Measurements from ENCODE around the gene WDR90.

Gene WDR90

DNA sequence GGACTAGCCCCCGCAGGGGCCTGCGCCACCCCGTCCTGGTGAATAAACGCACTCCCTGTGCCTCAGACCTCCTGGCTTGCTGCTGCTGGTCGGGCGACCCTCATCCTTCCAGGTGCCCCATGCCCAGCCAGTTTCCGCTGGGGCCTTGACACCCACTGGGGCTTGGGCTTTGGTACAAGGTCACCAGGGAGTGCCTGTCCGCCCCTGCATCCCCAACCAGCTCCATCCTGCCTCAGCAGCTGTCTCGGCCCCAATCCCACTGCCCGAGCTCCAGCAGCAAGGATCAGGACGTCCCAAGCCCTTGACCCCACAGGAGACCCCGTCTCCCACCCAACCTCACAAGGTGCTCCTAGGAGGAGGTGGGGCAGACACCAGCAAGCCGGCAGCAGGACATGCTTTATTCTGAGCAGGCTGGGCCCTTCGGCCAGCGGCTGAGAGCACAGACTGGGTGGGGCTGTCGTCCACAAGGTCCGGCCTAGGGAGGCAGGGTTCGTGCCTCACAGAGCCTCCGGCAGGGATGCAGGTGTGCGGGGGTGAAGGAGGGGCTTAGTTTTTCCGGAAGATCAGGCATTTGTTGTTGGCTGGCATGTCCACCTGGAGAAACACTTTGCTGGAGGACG is 15.0 kb upstream of the WDR90 start:
- H3K9me3 ChIP-seq (ENCODE audit: control insufficient read depth, insufficient read depth, low read length), result no peaks in the 10 kb centered on the region
- peaks cover 29% of the 10 kb centered on the region for H3K4me1 ChIP-seq (ENCODE audit: control insufficient read depth, low read length)
- no peaks in the 10 kb centered on the region for H4K20me1 ChIP-seq (ENCODE audit: control insufficient read depth, insufficient read depth, low read depth, low read length)
- H3F3A ChIP-seq (ENCODE audit: control insufficient read depth, insufficient read depth), result peaks cover 6% of the 10 kb centered on the region
- no peak overlapping the region for H3K27ac ChIP-seq (ENCODE audit: low read depth, low read length)
- peaks cover 29% of the 10 kb centered on the region for H3K36me3 ChIP-seq (ENCODE audit: control insufficient read depth, low read length)
- H3K79me2 ChIP-seq (ENCODE audit: control insufficient read depth, low read length), result peaks cover 19% of the 10 kb centered on the region
- no peak for TF ChIP-seq EZH2phosphoT487 (IDR thresholded peaks at IDR 0.05; ENCODE audit: borderline replicate concordance, low read length)
- TF ChIP-seq, protein P1, sequence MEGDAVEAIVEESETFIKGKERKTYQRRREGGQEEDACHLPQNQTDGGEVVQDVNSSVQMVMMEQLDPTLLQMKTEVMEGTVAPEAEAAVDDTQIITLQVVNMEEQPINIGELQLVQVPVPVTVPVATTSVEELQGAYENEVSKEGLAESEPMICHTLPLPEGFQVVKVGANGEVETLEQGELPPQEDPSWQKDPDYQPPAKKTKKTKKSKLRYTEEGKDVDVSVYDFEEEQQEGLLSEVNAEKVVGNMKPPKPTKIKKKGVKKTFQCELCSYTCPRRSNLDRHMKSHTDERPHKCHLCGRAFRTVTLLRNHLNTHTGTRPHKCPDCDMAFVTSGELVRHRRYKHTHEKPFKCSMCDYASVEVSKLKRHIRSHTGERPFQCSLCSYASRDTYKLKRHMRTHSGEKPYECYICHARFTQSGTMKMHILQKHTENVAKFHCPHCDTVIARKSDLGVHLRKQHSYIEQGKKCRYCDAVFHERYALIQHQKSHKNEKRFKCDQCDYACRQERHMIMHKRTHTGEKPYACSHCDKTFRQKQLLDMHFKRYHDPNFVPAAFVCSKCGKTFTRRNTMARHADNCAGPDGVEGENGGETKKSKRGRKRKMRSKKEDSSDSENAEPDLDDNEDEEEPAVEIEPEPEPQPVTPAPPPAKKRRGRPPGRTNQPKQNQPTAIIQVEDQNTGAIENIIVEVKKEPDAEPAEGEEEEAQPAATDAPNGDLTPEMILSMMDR (IDR thresholded peaks at IDR 0.05; ENCODE audit: low read depth, low read length, poor library complexity, severe bottlenecking), result no peak
- no peaks in the 10 kb centered on the region for H3K9me2 ChIP-seq (replicated peaks; ENCODE audit: control insufficient read depth, low read length)
- H3K4me3 ChIP-seq (ENCODE audit: low read length), result no peak overlapping the region
- H3K4me2 ChIP-seq (ENCODE audit: low read length), result no peak overlapping the region
- no peaks in the 10 kb centered on the region for H3K27me3 ChIP-seq (ENCODE audit: control insufficient read depth, low read length)

DNA sequence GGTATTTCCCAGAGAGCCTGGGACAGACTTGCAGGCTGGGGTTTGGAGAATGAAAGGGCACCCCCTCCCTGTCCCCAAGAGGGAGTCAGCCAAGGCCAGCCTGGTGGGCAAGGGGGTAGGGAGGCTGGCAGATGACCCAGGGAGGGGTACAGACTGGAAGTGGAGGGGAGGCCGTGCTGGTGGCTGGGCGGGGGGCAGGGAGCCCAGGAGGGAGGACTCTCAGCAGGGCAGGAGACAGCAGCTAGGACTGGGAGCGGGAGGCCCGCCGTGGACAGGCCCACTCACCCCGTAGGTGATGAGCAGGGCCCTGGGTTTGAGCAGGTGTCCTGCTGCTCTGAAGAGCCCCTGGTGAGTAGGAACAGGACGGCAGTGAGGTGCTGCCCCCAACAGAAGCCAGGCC is 14.2 kb upstream of the WDR90 start:
- peak overlapping the region; percentile 95 for H3K4me2 ChIP-seq (ENCODE audit: low read length)
- peak overlapping the region; percentile 82 for H3K4me3 ChIP-seq (ENCODE audit: low read length)
- no peaks in the 10 kb centered on the region for H3K9me3 ChIP-seq (ENCODE audit: control insufficient read depth, insufficient read depth, low read length)
- no peaks in the 10 kb centered on the region for H3K9me2 ChIP-seq (replicated peaks; ENCODE audit: control insufficient read depth, low read length)
- peaks cover 12% of the 10 kb centered on the region for H3F3A ChIP-seq (ENCODE audit: control insufficient read depth, insufficient read depth)
- TF ChIP-seq, protein P1 (IDR thresholded peaks at IDR 0.05; ENCODE audit: low read depth, low read length, poor library complexity, severe bottlenecking), result no peak
- TF ChIP-seq EZH2phosphoT487 (IDR thresholded peaks at IDR 0.05; ENCODE audit: borderline replicate concordance, low read length), result no peak
- no peaks in the 10 kb centered on the region for H3K27me3 ChIP-seq (ENCODE audit: control insufficient read depth, low read length)
- peaks cover 19% of the 10 kb centered on the region for H3K79me2 ChIP-seq (ENCODE audit: control insufficient read depth, low read length)
- H3K27ac ChIP-seq (ENCODE audit: low read depth, low read length), result no peak overlapping the region
- peaks cover 29% of the 10 kb centered on the region for H3K36me3 ChIP-seq (ENCODE audit: control insufficient read depth, low read length)
- no peaks in the 10 kb centered on the region for H4K20me1 ChIP-seq (ENCODE audit: control insufficient read depth, insufficient read depth, low read depth, low read length)
- peaks cover 37% of the 10 kb centered on the region for H3K4me1 ChIP-seq (ENCODE audit: control insufficient read depth, low read length)

DNA sequence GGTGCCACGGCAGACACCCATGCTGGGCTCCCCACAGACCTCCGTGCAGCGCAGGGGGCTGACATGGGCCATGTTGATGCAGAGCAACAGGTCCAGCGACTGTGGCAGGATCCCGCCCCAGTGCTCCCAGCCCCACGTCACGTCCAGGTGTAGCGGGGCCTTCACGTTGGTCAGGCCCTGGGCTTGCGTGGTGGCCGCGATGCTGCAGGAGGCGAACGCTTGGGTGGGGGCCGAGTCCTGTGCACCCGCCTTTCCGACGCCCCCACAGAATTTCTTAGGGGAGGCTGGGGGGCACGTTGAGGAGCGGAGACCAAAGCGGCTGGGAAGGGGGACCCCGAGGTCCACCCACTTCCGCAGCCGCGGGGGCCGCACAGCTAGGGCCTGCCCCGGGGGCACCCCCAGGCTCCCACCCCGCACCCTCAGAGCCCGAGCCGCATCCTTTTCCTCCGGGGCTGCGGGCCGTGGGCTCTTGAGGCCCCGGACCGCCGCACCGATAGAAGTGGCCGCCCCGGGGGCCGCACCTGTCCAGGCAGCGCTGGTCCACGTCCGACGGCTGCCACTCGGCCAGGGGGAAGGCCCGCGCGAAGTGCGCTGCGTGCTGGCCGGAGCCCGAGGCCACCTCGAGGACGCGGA is 13.5 kb upstream of the WDR90 start:
- H3K9me3 ChIP-seq (ENCODE audit: control insufficient read depth, insufficient read depth, low read length), result no peaks in the 10 kb centered on the region
- H3K27me3 ChIP-seq (ENCODE audit: control insufficient read depth, low read length), result no peaks in the 10 kb centered on the region
- peaks cover 16% of the 10 kb centered on the region for H3F3A ChIP-seq (ENCODE audit: control insufficient read depth, insufficient read depth)
- H3K36me3 ChIP-seq (ENCODE audit: control insufficient read depth, low read length), result peaks cover 29% of the 10 kb centered on the region
- TF ChIP-seq EZH2phosphoT487 (IDR thresholded peaks at IDR 0.05; ENCODE audit: borderline replicate concordance, low read length), result no peak
- TF ChIP-seq, protein P1 (IDR thresholded peaks at IDR 0.05; ENCODE audit: low read depth, low read length, poor library complexity, severe bottlenecking), result no peak
- no peaks in the 10 kb centered on the region for H3K9me2 ChIP-seq (replicated peaks; ENCODE audit: control insufficient read depth, low read length)
- H3K4me2 ChIP-seq (ENCODE audit: low read length), result peak overlapping the region; percentile 95
- peak overlapping the region; percentile 82 for H3K4me3 ChIP-seq (ENCODE audit: low read length)
- no peaks in the 10 kb centered on the region for H4K20me1 ChIP-seq (ENCODE audit: control insufficient read depth, insufficient read depth, low read depth, low read length)
- peaks cover 43% of the 10 kb centered on the region for H3K4me1 ChIP-seq (ENCODE audit: control insufficient read depth, low read length)
- H3K27ac ChIP-seq (ENCODE audit: low read depth, low read length), result peak overlapping the region; percentile 67
- peaks cover 24% of the 10 kb centered on the region for H3K79me2 ChIP-seq (ENCODE audit: control insufficient read depth, low read length)
